Stimulated activated CD4-positive, alpha-beta T cell treated with anti-CD3 and anti-CD28 coated beads, Interleukin-4, amount 100 ng/mL, for 4 hours (primary cell): ENCODE measurements around the gene XPR1.
"Not testable (repeated sequence)": the region's sequence is repeated elsewhere in the genome, so short reads cannot be mapped to it uniquely, and the experiment has no call there.

Experiments
- DNase-seq, 2 experiments: peaks; one replicate each; pipeline ENCODE4 v3.0.0-alpha.2; 2020

The XPR1 gene

DNA sequence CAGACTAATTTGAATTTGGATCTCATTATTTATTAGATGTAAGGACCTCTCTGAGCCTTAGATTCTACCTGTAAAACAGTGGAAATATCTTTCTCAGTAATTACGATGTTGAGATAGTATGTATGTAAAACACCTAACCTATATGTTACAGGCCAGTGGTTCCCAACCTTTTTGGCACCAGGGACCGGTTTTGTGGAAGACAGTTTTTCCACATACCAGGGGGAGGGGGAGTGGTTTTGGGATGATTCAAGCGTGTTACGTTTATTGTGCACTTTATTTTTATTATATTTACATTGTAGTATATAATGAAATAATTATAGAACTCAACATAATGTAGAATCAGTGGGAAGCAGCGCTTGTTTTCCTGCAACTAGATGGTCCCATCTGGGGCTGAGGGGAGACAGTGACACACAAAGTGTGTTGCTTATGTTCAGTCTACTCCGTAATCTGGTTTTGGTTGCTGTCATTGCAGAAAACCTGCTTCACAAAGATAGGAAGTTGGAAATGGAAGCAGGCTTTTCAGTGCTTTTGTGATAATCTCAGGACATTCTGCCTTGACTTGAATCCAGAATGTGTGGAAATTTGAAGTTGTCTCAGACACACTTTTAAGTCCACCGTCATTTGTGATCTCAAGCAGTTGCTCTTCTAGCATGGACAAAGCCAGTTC, 12.8 kb downstream of the XPR1 start:
- no peak for DNase-seq

DNA sequence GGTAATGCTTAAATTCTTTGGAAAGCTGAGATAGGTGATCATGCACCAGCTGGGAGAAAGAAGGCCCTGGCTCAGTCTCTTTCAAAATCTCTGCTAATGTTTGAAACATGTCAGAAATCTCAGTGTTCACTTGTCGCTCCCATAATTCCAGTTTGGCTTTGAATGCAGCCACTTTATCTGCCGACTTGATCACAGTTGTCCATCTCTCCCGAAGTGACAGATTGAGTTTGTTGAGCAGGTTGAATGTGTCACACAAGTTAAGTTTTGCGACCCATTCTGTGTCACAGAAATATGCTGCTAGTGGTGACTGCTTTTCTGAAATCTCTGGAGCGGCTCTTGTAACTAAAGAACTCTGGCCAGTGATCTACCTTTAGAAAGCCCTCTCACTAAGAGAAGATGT, 13.4 kb downstream of the XPR1 start:
- DNase-seq: not testable (repeated sequence)

DNA sequence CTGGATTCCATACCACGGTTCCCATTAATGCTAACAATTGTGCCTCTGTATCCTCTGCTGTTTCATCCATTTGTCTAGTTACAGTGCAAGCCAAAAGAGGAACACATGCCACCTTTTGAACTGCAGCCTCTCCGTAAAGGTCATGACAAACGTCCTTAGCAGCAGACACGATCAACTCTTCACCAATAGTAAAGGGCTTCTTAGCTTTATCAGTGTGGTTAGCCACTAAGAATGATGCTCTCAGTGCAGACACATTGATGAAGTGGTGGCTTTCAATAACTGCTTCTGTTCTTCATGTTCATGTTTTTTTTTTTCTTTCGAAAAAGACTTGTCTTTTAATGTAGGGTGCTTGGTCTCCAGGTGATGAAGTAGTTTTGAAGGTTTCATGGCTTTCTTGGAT, 14.3 kb downstream of the XPR1 start:
- no peak for DNase-seq

DNA sequence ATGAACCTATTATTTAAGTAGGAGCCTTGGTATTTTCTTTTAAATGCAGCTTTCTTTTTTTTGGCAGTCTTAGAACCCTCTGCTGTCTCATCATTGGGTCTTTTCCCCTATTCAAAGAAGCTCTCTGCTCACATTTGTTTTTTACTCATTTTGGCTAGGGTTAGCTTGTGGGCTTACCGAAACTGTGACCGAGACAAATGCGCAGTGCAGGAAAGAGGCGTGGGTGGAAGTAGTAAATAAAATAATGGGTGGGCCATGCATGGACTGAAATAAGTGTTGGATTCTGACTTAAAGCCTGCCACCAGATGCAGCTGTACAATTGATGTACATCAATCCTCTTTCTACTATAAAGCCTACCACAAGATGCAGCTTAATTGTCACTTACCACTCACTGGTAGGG, 14.7 kb downstream of the XPR1 start:
- DNase-seq: no peak

DNA sequence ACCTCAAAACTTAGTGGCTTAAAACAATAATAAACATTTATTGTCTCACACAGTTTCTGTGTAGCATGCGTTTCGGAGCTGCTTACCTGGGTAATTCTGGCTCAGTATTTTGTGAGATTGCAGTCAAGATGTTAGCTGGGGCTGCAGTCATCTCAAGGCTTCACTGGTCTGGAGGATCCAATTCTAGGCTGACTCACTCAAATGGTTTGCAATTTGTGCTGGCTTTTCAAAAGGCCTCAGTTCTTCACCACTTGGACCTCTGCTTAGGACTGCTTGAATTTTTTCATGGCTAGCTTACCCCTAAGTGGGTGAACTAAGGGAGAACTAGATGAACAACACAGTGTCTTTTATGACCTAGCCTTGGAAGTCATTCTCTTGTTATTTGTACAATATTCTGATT, 21.0 kb downstream of the XPR1 start:
- no peak for DNase-seq

DNA sequence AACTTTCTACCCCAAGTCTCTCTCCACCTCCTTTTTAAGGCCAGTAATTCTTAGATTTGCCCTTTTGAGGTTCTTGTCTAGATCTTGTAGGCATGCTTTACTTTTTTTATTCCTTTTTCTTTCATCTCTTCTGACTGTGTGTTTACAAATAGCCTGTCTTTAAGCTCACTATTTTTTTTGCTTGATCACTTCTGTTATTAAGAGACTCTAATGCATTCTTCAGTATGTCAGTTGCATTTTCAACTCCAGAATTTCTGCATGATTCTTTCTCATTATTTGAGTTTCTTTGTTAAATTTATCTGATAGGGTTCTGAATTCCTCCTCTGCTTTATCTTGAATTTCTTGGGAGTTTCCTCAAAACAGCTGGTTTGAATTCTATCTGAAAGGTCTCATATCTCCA, 30.9 kb downstream of the XPR1 start:
- no peak for DNase-seq

DNA sequence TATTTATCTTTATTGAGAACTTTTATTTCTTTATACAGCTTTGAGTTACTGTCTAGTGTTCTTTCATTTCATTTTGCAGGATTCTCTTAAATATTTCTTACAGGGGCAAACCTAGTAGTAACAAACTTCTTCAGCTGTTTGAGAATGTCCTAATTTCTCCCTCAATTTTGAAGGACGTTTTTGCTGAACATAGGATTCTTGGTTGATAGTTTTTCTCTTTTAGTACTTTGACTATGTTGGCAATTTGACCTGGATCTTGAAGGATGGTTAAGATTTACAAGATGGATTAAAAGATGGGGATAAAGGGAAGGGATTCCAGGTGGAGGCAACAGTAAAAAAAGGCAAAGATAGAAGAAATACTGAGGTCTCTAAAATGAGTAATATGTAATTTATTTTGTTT, 38.9 kb downstream of the XPR1 start:
- no peak for DNase-seq

DNA sequence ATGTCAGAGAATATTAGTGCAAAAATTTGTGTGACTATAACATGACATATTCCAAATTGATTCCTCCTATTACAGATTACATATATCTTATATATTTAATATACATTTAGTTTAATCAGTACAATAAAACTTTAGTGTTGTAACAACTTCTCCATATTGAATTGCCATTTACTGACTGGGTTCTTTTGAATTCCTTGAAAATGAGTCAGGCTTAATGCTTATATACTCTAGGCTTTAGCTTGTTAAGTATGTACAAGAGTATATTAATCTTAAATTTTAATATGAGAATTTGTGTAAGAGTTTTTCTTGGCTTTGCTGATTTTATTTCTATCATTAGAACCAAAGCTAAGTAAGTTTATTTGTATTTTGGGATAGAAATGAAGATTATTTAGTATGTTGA, 40.3 kb downstream of the XPR1 start:
- DNase-seq: no peak

DNA sequence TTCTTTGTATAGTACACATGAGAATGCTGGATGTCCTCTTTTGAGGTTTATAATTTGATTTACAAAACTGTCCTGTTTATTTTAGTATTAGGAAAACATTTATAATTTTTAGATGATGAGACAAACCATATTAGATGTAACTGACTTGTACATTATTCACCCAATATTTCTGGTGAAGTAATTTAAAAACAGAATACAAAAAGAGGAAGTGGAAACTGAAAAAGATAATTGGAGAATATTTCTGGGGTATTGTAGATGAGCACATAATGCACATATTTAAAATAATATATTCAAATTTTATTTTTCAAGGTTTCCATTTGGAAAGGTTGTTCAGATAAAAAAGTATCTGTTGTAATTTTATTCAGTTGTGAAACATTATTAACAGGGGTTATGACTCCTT, 40.7 kb downstream of the XPR1 start:
- no peak for DNase-seq

DNA sequence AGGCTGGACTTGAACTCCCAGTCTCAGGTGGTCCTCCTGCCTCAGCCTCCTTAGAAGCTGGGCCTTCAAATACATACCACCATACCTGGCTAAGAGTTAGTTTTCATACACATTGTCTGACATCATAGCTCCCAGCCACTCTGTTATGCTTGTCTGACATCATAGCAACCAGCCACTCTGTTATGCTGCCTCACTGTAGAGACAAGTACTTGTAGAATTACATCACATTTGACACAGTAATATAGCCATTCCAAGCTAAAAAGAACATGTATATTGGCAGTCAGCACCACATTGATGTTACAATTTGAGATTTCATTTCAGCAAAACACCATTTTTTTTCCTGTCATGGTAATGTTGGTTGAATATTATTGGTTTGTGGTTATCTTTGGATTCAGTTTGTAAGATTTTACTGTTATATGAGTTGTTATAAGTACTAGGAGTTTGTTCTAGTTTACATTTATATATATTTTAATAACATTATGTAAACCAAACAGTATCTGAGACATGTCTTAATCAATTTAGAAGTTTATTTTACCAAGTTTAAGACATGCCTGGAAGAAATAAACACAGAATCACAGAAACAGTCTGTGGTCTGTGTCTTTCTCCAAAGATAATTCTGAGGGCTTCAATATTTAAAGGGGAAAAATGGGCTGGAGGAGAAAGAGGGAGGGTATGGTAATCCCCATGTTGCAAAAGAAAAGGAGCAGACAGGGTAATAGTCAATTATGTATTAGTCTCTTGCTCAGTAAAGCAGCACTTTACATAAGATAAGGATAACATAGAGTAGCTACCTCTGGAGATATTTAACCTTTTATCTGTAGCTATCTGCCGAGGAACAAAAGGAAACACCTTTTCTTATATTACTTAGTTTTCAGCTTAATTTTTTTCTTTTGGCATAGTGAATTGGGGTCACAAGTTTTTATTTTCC, 43.0 kb downstream of the XPR1 start:
- DNase-seq: no peak

DNA sequence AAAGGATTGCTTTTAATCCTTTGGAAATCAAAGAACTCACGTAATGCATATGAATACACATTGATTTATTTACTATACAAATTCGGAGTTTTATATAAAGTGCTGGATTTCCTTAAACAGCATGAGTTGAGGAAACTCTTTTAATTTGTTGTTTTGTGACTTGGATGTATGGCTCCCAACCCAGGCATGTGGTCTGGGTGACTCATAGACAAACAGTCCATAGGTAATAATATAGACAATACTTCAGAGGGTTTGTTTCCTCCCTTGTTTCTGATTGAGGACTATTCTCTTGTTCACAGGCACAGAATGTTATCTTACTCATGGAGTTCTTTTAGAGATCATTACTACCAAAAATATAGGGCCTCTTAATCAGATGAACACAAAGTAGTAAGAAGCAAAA, 43.8 kb downstream of the XPR1 start:
- no peak for DNase-seq

DNA sequence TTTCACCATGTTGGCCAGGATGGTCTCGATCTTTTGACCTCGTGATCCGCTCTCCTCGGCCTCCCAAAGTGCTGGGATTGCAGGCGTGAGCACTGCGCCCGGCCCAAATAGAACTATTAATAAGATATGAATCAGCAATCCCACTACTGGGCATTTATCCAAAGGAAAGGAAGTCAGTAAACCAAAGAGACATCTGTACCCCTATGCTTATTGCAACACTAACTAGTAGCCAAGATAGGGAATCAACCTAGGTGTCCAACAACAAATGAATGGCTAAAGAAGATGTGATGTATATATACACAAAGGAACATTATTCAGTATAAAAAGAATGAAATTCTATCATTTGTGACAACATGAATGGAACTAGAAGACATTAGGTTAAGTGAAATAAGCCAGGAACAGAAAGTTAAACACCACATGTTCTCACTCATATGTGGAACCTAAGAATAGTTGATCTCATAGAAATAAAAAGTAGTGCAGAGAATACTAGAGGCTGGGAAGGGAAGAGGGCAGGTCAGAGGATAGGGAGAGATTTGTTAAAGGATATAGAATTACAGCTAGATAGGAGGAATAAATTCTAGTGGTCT, 48.8 kb downstream of the XPR1 start:
- DNase-seq: no peak

DNA sequence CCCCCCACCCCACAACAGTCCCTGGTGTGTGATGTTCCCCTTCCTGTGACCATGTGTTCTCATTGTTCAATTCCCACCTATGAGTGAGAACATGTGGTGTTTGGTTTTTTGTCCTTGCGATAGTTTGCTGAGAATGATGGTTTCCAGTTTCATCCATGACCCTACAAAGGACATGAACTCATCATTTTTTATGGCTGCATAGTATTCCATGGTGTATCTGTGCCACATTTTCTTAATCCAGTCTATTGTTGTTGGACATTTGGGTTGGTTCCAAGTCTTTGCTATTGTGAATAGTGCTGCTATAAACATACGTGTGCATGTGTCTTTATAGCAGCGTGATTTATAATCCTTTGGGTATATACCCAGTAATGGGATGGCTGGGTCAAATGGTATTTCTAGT, 51.3 kb downstream of the XPR1 start:
- not testable (repeated sequence) for DNase-seq

DNA sequence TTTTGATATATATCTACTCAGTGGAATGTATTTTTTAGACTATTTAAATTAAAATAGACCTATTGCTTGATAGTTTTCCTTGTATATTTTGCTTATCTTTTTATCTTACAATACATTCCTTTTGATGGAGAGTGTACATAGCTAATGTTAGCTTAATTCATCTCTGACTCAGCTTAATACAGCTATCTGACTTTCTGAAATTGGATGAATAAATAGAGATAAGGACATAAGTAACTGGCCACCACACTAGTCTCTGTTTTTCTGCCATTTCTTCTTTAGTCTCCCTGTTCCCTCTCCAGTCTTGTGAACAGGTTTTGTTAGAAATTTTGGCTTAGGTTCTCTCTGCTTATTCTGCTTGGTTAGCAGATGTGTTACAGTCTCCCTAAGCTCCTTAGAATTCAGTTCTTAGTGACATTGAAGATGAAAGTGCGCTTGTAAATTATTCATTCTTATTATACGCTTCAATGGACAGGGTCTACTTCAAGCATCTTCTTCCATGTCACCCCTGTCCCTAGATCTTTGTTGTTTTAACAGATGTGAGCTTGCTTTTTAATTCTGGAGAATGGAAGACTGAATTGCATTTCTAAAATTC, 59.6 kb downstream of the XPR1 start:
- no peak for DNase-seq

DNA sequence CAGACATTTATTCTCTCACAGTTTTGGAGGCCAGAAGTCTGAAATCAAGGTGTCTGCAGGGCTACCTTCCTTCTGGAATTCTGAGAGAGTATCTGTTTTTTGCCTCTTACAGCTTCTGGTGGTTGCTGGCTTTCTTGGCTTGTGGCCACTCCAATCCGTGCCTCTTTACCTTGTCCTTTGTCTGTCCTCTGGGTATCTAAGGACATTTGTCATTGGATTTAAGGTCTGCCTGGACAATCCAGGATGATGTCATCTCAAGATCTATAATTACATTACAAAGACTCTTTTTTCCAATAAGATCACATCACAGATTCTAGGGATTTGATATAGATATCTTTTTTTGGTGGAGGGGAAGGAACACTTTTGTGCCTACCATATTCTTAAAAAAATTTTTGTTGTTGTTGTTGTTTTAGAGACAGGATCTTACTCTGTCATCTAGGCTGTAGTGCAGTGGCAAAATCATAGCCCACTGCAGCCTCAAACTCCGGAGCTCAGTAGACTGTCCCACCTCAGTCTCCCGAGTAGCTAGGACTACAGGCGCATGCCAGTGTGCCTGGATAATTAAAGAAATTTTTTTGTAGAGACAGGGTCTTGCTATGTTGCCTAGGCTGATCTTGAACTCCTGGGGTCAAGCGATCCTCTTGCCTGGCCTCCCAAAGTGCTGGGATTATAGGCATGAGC, 61.9 kb downstream of the XPR1 start:
- no peak for DNase-seq

DNA sequence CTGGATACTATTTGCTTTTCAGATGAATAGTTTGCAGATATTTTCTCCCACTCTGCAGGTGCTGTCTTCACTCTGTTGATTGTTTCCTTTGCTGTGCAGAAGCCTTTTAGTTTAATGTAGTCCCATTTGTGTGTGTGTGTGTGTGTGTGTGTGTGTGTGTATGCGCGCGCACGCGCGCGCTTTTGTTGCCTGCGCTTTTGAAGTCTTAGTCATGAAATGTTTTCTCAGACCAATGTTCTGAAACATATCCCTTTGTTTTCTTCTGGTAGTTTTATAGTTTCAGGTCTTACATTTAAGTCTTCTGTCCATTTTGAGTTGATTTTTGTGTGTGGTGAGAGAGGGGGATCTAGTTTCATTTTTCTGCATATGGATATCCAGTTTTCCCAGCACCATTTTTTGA, 63.5 kb downstream of the XPR1 start:
- DNase-seq: no peak

DNA sequence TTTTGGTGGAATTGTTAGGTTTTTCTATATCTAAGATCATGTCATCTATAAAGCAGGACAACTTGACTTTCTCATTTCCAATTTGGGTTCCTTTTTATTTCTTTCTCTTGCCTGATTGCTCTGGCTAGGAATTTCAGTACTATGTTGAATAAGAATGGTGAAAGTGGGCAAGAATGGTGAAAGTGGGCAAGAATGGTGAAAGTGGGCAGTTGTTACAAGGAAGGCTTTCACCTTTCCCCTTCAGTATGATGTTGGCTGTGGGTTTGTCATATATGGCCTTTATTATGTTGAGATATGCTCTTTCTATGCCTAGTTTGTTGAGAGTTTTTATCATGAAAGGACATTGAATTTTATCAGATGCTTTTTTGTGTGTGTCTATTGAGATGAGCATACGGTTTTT, 64.5 kb downstream of the XPR1 start:
- DNase-seq: no peak

DNA sequence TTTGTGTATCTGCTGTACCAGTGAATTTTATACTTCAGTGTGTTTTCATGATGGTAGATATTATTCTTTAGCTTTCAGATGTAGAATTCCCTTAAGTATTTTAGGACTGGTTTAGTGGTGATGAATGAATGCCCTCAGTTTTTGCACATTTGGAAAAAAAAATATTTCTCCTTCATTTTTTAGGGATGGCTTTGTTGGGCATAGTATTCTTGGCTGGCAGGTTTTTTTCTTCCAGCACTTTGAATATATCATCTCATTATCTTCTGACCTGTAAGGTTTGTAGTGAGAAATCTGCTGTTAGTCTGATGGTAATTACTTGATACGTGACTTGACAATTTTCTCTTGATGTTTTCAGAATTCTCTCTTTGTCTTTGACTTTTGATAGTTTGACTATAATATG, 66.8 kb downstream of the XPR1 start:
- no peak for DNase-seq

DNA sequence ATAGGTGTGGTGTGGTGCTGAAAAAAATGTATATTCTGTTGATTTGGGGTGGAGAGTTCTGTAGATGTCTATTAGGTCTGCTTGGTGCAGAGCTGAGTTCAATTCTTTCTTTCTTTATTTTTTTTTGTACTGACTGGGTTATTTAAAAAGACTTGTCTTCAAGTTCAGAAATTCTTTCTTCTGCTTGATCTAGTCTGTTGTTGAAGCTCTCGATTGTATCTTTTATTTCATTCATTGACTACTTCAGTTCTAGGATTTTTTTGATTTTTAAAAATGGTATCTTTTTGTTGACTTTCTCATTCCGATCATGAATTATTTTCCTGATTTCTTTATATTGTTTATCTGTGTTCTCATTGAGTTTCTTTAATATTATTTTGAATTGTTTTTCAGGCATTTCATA, 70.6 kb downstream of the XPR1 start:
- not testable (repeated sequence) for DNase-seq

DNA sequence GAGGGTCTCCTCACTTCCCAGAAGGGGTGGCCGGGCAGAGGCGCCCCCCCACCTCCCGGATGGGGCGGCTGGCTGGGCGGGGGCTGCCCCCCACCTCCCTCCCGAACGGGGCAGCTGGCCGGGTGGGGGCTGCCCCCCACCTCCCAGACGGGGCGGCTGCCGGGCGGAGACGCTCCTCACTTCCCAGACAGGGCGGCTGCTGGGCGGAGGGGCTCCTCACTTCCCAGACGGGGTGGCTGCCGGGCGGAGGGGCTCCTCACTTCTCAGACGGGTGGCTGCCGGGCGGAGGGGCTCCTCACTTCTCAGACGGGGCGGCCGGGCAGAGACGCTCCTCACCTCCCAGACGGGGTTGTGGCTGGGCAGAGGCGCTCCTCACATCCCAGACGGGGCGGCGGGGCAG, 78.9 kb downstream of the XPR1 start:
- DNase-seq: not testable (repeated sequence)

DNA sequence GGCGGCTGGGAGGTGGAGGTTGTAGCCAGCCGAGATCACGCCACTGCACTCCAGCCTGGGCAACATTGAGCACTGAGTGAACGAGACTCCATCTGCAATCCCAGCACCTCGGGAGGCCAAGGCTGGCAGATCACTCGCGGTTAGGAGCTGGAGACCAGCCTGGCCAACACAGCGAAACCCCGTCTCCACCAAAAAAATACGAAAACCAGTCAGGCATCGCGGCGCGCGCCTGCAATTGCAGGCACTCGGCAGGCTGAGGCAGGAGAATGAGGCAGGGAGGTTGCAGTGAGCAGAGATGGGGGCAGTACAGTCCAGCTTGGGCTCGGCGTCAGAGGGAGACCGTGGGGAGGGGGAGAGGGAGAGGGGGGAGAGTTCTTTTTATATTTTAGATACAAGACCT, 79.4 kb downstream of the XPR1 start:
- not testable (repeated sequence) for DNase-seq

DNA sequence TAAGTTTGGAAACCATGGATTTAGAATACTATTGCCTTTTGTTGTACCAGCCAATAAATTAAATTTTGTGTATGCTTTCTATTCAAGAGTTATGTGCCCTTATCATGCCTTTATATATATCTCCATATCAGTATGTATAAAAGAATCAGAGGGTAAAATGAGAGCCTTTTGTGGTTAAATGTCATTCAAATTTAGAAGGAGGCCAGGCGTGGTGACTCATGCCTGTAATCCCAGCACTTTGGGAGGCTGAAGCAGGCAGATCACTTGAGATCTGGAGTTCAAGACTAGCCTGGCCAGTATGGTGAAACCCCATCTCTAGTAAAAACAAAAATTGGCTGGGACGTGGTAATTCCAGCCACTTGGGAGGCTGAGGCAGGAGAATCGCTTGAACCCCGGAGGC, 88.9 kb downstream of the XPR1 start:
- DNase-seq: no peak

DNA sequence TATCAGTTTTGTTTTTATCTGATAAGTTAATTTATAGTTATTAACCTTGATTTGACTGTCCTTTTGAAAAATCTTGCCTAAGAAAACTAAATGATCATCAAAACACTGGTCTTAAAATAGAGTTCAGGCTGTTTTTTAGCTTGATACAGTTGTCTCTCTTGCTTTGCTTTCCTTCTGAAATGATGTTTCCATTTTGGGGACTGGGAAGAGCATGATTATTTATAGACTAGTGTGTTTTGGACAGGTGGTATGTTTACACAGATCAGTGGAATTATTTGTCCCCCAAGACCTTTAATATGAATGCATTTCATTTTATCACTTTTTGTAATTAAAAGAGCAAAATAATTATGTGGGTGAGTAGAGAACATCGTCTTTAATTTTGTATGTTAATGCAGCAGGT, 90.8 kb downstream of the XPR1 start:
- DNase-seq: no peak
